ENCODE measurements around the gene SNX5. TPM values are rescaled to one million over a fixed set of nuclear protein-coding genes. Genes with fewer than 3 reads are reported as not detected.

Gene SNX5
- total and polyA plus RNA-seq, 2 of the 13 experiments (the other 11 are each of a cell fraction or from before 2014, with no cell fraction given), result 664 to 1,040 TPM

- TF ChIP-seq HNF4G (IDR thresholded peaks at IDR 0.05; ENCODE audit: borderline replicate concordance, low read depth, low read length) (no peak), HNF4G (CRISPR knock-in tag; IDR thresholded peaks at IDR 0.05; ENCODE audit: borderline replicate concordance, low read depth) (peak; percentile 94), CREM (IDR thresholded peaks at IDR 0.05) (peak; percentile 99), CREM (CRISPR knock-in tag; IDR thresholded peaks at IDR 0.05) (peak; percentile 89), ZNF709 (CRISPR knock-in tag; IDR thresholded peaks at IDR 0.05) (peak; percentile 96), HOXA7 (CRISPR knock-in tag; IDR thresholded peaks at IDR 0.05) (peak; percentile 98), ZNF598 (CRISPR knock-in tag; IDR thresholded peaks at IDR 0.05; ENCODE audit: borderline replicate concordance) (peak; percentile 87; the same call in 1 of the 2 replicates), THAP11 (CRISPR knock-in tag; IDR thresholded peaks at IDR 0.05) (peak; percentile 95), NFE2L2 (IDR thresholded peaks at IDR 0.05; ENCODE audit: low read length) (no peak), PLRG1 (conservative IDR thresholded peaks at IDR 0.05) (no peak), SOX6 (IDR thresholded peaks at IDR 0.05) (no peak), SOX6 (CRISPR knock-in tag; IDR thresholded peaks at IDR 0.05) (peak; percentile 85), ZSCAN29 (CRISPR knock-in tag; conservative IDR thresholded peaks at IDR 0.05) (no peak), ZNF672 (CRISPR knock-in tag; IDR thresholded peaks at IDR 0.05) (peak; percentile 98), MTA1 (CRISPR knock-in tag; IDR thresholded peaks at IDR 0.05; ENCODE audit: borderline replicate concordance) (0 out of 2 replicates have a peak, but pooled peaks have one; percentile 20), ZNF83 (CRISPR knock-in tag; IDR thresholded peaks at IDR 0.05; ENCODE audit: borderline replicate concordance) (peak; percentile 98)
- TF ChIP-seq, protein P1, sequence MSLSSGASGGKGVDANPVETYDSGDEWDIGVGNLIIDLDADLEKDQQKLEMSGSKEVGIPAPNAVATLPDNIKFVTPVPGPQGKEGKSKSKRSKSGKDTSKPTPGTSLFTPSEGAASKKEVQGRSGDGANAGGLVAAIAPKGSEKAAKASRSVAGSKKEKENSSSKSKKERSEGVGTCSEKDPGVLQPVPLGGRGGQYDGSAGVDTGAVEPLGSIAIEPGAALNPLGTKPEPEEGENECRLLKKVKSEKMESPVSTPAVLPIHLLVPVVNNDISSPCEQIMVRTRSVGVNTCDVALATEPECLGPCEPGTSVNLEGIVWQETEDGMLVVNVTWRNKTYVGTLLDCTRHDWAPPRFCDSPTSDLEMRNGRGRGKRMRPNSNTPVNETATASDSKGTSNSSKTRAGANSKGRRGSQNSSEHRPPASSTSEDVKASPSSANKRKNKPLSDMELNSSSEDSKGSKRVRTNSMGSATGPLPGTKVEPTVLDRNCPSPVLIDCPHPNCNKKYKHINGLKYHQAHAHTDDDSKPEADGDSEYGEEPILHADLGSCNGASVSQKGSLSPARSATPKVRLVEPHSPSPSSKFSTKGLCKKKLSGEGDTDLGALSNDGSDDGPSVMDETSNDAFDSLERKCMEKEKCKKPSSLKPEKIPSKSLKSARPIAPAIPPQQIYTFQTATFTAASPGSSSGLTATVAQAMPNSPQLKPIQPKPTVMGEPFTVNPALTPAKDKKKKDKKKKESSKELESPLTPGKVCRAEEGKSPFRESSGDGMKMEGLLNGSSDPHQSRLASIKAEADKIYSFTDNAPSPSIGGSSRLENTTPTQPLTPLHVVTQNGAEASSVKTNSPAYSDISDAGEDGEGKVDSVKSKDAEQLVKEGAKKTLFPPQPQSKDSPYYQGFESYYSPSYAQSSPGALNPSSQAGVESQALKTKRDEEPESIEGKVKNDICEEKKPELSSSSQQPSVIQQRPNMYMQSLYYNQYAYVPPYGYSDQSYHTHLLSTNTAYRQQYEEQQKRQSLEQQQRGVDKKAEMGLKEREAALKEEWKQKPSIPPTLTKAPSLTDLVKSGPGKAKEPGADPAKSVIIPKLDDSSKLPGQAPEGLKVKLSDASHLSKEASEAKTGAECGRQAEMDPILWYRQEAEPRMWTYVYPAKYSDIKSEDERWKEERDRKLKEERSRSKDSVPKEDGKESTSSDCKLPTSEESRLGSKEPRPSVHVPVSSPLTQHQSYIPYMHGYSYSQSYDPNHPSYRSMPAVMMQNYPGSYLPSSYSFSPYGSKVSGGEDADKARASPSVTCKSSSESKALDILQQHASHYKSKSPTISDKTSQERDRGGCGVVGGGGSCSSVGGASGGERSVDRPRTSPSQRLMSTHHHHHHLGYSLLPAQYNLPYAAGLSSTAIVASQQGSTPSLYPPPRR (CRISPR knock-in tag; IDR thresholded peaks at IDR 0.05; ENCODE audit: borderline replicate concordance), result peak; percentile 68; the same call in 1 of the 2 replicates
- TF ChIP-seq, protein P2, sequence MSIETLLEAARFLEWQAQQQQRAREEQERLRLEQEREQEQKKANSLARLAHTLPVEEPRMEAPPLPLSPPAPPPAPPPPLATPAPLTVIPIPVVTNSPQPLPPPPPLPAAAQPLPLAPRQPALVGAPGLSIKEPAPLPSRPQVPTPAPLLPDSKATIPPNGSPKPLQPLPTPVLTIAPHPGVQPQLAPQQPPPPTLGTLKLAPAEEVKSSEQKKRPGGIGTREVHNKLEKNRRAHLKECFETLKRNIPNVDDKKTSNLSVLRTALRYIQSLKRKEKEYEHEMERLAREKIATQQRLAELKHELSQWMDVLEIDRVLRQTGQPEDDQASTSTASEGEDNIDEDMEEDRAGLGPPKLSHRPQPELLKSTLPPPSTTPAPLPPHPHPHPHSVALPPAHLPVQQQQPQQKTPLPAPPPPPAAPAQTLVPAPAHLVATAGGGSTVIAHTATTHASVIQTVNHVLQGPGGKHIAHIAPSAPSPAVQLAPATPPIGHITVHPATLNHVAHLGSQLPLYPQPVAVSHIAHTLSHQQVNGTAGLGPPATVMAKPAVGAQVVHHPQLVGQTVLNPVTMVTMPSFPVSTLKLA (IDR thresholded peaks at IDR 0.05), result peak; percentile 95
- TF ChIP-seq, protein P3, sequence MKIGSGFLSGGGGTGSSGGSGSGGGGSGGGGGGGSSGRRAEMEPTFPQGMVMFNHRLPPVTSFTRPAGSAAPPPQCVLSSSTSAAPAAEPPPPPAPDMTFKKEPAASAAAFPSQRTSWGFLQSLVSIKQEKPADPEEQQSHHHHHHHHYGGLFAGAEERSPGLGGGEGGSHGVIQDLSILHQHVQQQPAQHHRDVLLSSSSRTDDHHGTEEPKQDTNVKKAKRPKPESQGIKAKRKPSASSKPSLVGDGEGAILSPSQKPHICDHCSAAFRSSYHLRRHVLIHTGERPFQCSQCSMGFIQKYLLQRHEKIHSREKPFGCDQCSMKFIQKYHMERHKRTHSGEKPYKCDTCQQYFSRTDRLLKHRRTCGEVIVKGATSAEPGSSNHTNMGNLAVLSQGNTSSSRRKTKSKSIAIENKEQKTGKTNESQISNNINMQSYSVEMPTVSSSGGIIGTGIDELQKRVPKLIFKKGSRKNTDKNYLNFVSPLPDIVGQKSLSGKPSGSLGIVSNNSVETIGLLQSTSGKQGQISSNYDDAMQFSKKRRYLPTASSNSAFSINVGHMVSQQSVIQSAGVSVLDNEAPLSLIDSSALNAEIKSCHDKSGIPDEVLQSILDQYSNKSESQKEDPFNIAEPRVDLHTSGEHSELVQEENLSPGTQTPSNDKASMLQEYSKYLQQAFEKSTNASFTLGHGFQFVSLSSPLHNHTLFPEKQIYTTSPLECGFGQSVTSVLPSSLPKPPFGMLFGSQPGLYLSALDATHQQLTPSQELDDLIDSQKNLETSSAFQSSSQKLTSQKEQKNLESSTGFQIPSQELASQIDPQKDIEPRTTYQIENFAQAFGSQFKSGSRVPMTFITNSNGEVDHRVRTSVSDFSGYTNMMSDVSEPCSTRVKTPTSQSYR (CRISPR knock-in tag; IDR thresholded peaks at IDR 0.05; ENCODE audit: borderline replicate concordance), result no peak
- TF ChIP-seq, protein P4, sequence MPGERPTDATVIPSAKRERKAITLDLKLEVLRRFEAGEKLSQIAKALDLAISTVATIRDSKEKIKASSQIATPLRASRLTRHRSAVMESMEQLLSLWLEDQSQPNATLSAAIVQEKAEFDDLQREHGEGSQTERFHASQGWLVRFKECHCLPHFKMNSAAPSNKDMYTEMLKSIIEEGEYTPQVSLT (CRISPR knock-in tag; IDR thresholded peaks at IDR 0.05; ENCODE audit: borderline replicate concordance, low read depth), result peak; percentile 95; the same call in 1 of the 2 replicates
These were observed at the start of gene SNX5, which contains the start of gene MGME1 (continued) for GRCh38 chr20:17968366-17969277.
